HUDEP-2 (cell line): ENCODE measurements around the gene PER3.

Experiments
- DNase-seq, 76 experiments: peaks; one replicate each; lab custom pipeline; 2025; ENCODE audit not compliant: unreplicated experiment in 76 of 76; lab: John Stamatoyannopoulos, UW

Gene PER3

DNA sequence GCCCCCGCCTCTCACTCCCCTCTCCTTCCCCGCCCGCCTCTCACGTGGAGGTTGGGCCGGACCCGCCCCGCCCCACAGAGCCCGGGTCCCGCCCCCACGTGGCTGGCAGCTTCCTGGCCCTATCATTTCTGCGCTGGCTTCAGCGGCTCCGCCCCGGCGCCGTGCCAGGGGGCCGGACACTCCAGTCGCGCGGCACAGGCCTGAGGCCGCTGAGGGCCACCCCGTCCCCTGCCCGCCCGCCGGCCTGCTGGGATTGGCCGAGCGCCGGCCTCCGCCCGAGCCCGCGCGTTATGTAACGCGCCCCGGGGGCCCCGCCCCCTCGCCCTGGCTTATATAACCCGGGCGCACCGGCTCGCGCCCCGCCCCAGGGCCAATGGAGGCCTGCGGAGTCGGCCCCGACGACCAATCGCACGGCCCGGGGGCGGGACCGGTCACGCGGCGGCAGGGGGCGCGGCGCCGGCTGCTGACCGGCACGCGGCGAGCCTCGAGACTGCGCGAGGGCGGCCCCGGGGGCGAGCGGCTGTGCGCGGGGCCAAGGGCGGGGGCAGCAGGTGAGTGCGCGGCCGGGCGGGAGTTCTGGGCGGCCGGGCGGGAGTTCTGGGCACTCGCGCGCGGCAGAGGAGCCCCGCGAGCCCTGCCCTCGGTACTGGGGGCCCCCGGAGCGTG lies at the start of gene PER3:
PER3 (plus strand) TSS at position 466 of the 666 bp plus-strand sequence. CDS start 587 bp downstream, outside the sequence.
- DNase-seq: peak; percentile 7 to 98 (median 95)

DNA sequence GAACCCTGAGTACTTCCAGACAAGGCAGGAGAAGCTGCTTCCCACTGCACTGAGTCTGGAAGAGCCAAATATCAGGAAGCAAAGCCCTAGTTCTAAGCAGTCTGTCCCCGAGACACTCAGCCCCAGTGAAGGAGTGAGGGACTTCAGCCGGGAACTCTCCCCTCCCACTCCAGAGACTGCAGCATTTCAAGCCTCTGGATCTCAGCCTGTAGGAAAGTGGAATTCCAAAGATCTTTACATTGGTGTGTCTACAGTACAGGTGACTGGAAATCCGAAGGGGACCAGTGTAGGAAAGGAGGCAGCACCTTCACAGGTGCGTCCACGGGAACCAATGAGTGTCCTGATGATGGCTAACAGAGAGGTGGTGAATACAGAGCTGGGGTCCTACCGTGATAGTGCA lies 46.0 kb upstream of the PER3 start:
- DNase-seq: no peak

DNA sequence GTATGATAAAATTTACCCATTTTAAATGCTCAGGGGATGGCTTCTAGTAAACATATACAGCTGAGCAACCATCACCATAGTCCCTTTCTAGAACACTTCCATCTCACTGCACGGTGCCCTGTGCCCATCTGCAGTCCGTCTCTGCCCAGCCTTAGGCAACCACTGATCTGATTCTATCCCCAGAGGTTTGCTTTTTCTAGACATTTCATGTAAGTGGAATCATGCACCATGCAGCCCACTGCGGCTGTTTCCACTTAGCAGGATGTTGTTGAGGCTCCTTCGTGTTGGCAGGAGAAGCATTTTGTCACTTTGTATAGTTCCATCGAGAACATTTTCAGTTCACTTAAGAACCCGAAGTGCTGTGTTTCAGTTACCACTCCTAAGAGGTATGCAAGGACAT lies 40.7 kb upstream of the PER3 start:
- no peak for DNase-seq

DNA sequence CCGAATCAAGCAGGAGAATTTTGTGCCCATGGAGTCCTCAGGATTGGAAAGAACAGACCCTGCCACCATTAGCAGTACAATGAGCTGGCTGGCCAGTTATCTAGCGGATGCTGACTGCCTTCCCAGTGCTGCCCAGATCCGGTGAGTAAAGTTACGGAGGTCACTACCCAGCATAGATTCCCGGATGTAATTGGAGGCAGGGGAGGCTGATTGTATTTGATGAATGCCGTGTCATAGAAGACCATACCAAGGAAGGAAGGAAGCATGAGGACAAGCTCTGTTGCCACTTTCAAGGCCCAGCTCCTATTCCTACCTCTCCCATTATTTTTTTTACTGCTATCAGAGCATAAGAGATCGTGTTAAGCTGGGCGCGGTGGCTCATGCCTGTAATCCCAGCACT lies 39.2 kb upstream of the PER3 start:
- DNase-seq: no peak

DNA sequence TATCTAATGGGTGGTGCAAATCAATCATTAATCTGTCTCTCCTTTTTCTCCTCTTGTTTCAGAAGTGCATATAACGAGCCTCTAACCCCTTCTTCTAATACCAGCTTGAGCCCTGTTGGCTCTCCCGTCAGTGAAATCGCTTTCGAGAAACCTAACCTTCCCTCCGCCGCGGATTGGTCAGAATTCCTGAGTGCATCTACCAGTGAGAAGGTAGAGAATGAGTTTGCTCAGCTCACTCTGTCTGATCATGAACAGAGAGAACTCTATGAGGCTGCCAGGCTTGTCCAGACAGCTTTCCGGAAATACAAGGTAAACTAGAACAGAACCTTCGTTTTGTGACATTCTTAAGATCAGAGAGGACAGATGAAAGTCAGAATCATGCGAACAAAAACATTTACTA lies 38.3 kb upstream of the PER3 start:
- DNase-seq: no peak

DNA sequence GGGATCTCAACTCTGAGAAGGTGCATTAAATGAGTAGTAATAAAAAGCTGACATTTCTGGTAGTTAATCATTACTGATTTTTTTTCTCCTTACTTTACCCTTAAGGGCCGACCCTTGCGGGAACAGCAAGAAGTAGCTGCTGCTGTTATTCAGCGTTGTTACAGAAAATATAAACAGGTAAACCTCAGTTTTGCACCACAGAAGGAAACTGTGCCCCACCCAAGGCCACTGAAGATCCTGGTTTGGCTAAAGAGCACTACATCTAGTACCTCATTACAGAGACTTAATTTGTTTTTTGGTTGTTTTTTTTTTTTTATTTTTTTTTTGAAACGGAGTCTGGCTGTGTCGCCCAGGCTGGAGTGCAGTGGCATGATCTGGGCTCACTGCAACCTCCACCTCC lies 36.5 kb upstream of the PER3 start:
- DNase-seq: no peak

DNA sequence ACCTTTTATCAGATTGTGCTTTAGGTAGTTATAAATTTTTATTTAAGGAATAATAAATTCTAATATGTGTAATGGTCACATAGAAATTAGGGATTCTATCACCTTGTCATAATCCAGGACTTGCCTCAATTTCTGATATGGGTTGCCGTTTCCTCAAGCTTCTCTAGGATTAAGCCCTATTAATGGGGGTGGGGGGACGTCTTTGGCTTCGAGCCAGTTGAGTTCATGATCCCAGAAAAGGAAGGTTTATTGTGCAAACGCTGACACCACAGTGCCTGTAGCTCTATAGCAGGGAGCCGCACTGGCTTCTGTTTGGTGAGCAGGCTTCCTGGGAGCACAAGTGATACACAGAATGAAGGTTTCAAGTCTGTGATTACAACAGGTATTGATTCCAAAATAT lies 35.0 kb upstream of the PER3 start:
- DNase-seq: no peak

DNA sequence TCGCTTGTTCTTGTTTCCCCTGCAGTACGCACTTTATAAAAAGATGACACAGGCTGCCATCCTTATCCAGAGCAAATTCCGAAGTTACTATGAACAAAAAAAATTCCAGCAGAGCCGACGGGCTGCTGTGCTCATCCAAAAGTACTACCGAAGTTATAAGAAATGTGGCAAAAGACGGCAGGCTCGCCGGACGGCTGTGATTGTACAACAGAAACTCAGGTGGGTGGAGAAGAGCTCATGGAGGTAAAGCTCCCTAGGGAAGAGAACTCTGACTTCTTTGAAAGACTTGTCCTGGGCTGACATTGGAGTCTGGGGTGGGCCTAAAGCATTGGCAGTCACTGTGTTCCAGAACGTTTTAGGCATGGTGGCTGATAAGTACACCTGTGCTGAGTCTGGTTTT lies 32.9 kb upstream of the PER3 start:
- no peak for DNase-seq

DNA sequence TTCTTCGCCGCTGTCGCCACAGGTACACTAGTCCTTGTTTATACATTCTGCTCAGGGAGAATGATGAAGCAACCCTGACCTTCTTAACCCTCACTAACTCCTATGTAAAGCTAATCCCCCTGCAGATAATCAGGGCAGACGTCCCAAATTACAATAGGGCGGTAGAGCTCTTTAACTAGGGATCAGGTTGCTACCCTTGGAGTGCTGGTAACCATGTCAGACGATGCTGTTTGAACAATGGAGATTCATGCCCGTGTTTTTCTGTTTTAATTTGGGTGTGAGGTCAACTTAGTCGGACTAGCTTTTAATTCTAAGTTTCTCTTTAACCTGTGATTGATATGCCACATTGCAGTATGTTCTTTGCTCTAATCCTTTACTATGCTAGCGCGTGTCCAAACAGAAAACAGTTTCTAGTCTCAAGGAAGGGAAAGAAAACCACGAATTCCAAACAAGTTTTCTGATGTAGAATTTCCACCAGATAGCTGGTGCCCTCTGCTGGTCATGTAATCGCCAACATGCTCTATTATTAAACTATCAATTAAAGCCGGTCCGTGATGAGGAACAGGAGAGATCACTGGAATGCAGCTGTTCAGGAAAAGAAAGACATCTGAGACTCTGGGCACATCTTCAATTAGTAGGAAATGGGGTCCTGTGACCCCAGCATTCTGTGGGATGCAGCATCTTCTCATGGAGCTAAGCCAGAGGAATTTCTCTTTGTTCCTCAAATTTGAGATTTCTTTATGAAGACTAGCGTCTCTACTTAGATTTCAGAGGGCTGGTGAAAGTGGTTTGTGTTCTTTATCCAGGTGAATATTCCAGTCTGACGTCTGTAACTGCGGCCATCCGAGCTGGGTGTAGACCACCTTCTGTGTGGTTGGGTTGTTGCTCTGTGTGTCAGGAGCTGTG lies 31.3 kb upstream of the PER3 start:
- peak in 34 of 76 experiments; percentile 2 to 48 (median 18) for DNase-seq

DNA sequence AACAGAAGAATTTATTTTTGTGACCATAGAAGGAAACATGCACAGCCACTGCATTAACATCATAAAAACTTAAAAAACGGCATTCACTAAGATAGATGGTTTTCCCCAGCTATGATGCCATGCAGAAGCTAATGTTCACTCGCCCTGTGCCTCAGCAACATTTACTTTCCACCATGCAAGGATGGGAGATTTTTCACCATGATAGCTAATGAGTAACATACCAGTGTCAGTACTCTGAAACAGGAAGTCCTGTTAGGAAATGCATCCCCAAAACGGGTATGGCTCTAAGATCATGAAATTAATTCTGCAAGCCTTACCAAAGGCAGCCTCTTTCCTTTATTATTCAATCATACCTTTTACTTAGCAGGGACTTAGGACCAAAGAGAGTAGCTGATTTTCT lies 30.4 kb upstream of the PER3 start:
- no peak for DNase-seq

DNA sequence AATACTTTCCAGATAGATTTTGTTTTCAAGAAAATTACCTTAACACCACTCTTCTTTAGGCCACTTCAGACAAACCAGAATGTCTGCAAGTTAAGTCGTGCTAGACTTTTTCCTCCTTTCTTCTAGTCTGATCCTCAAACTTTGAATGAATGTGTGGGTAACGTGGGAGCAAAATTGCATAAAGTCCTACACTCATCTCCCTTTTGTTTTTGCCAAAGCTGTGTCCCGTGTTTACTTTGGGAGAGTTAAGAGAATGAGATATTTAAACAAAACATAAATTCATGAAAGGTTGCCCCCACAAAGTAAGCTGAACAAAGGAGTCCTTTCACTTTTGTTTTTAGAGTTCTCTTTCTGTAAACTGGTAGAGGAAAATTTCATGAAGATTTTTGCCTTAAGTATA lies 29.9 kb upstream of the PER3 start:
- DNase-seq: no peak

DNA sequence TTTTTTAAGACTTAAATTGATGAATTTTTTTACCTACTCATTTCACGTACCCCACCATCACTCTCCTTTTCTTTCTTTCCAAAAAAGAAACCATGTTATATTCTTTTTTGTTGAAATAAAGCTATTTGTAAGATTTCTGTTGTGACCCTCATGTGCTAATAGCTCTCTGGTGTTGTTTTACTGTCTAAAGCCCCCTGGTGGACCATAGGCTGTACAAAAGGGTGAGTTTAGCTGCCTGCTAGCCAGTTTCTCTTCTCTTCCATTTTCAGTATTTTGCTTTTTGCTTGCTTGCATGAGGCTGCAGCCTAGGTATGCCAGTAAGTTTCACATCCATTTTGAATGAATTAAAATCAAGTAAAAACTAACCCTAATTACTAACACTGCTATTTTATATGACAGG lies 28.6 kb upstream of the PER3 start:
- DNase-seq: peak in 6 of 76 experiments; percentile 3 to 35 (median 14)

DNA sequence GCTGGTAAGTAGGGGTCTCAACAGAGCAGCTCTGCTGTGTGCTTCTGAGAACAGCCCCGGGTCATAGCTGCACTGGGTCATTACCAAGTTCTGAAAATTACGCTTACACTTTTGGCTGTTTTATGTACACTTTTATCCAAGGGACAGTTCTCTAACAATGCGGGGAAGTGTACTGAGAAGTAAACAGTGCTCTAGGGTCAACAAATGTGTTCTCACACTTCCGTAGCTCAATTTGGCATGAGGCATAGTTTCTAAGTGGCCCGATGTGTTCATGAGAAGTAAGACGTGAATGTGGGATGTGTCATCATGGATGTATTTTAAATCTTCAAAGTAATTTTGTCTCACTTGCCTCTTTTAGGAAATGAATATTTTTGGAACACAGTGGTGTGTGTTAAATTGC lies 23.8 kb upstream of the PER3 start:
- DNase-seq: no peak

DNA sequence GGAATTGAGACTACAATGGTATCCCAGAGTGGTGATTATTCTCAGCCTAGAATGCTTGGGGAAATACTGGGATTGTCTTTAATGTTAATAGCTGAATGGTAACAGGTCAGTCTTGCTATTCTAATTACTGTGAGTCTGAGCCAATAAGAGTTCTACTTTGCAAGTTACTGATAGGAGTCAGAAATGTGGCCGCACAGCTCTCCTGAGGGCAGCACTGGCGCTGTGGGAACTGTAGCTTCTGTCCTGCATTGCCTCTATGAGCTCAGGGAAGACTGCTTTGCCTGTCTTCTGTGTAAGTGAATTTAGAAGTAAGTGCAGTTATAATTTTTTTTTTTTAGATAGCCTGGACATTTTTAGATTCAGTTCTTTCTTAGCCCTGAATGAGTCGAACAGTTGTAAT lies 23.0 kb upstream of the PER3 start:
- DNase-seq: no peak

DNA sequence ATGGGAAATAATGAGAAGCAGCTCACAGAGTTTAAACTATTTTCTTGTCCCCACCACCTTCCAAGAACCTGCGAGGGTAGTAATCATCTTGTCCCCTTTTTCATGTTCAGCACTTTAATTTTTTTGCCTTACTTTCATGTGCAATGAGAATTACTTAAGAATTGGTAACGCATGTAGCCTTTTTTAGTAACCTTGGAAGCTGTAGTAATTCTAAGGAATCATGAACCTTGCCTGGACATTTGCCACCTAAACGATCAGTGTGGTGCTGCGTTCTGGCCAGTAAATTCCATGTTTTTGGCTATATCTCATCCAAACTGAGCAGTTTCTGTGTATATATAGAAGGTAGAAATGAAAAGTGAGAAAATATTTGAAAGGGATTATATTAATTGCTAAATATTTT lies 16.9 kb upstream of the PER3 start:
- no peak for DNase-seq

DNA sequence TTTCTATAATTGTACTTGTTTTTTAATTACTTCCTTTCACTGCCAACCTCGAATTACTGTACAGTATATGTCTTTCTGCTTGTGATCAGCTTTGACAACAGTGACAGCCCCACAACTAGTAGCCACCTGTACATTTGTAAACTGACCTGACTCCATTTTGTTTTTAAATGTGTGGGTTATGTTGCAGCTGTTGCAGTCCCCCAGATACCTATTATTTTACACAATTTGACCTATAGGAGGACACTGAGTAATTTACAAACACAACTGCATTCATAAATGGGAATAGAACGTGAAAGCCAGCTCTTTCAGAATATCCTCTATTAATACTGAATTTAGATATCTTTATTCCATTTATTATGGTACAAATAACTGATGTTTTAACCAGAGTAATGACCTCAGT lies 15.5 kb upstream of the PER3 start:
- DNase-seq: no peak

DNA sequence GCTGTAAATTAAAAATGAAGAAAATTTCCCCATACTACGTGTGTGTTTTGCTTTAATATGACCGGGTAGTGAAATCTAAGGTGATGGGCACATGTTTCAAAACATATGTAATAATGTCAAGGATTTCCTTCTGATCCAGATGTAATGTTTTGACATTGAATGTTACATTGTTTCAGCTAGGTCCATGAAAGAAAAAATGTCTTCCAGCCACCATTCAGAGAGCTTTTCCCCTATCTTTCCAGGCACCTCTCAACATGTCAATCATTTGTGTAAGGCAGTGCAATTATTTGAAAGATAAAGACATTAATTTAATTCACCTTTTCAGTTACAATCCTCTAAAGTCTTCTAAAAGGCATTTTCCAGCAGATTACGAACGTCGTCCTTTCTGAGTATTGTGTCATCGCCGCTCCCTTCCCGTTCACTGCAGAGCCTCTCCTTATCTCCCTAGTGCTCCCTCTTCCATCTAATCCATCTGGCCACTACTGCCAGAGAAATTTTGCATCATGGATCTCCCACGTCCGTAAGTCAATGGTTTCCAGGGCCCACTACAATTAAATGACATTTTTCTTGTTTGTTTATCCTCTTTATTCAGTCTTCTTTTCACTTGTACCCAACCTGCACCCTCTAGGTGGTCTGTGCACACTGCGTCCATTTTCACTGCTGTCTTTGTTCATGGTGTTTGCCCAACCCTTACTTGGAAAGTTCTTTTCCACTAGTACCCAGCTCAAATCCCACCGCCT lies 14.2 kb upstream of the PER3 start:
- no peak for DNase-seq

DNA sequence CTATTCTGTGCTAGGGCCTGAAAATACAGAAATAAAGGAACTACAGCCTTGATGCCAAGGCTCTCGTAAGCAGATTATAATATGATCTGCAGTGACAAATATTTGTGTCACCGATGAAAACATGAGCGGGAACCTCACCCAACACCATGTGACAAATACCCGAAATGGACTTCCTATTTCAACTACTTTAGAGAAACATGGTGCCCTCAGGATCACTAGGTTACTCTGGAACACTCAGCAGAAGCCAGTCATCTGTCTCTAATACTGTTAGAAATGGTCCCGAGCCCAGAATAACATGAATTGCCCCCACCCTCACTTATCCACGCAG lies 13.5 kb upstream of the PER3 start:
- peak in 4 of 76 experiments; percentile 20 to 59 (median 38) for DNase-seq

DNA sequence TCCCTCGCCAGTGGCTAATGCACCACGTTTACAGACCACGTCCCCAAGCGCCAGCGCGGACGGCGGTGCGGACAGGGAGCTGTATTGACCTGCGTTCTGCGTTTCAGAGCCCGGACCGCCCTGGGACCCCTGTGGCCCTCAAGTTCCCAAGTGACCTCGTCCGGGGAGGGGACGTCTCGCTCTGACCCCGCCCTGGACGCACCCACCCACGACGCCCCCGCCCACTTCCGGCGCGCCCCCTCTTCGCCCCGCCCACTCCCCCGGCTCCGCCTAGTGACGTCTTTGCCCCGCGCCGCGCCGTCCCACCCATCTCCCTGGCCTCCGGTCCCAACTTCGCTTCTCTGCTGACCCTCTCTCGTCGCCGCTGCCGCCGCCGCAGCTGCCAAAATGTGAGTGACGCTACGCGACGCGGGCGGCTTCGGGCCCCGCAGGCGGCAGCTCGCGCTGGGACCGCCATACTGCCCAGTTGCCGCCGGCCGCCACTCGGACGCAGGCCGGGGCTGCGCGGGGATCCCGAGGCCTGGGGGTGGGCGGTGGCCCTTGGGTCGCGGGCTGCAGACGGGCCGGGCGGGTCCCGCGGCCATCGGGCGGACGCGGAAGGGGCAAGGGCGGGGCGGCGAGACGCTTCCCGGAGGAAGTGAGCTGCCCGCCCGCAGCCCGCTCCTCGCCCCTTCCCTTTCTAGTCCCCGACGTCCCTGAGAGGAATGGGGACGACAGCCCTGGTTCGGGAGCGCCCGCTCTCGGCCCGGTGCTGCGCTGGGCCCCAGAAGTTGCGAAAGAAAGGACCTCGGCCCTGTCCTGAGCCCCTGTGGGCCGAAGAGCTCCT lies 12.9 kb upstream of the PER3 start, which contains the start of gene VAMP3:
VAMP3 (plus strand) TSS at position 300 of the 826 bp plus-strand sequence; CDS start at position 388, 88 bp downstream.
- peak in 72 of 76 experiments; percentile 14 to 91 (median 76) for DNase-seq

DNA sequence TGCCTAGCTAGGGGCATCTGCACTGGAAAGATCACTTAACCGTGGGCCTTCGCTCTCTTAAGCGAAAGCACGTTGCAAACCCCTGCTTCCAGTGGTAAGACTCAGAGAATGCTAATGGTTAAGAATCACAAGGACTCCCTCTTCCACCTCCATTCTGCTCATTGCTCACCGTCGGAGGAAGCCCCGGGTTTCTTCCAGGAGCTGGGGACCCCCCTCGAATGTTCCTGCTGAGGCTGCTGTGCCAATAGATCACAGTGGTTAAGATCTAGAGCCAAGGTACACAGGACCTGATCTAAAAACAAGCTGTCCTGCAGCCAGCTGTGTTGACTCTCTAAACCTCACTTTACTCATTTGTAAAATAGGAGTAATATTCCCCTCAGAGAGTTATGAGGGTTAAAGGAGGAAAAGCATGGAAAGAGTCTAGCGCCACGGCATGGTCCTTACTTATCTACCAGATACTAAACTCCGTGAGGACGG lies 12.2 kb upstream of the PER3 start:
- DNase-seq: no peak
